A549 (cell line): ENCODE data around the gene SF3A1.

Experiments
- CTCF ChIP-seq: fragments of >200 bp; sonication (Bioruptor Twin); formaldehyde crosslinking; IDR thresholded peaks from 3 replicates; pipeline ENCODE4 v1.5.1; 2016
- ELK1 ChIP-seq: fragments of 150-350 bp; IDR thresholded peaks from 2 replicates; pipeline ENCODE4 v1.6.1; 2014; ENCODE audit warnings: low read depth, mild to moderate bottlenecking, low read length
- JUNB ChIP-seq: fragments of >200 bp; sonication (Bioruptor Twin); formaldehyde crosslinking; IDR thresholded peaks from 2 replicates; pipeline ENCODE4 v1.6.1; 2016
- POLR2A ChIP-seq: IDR thresholded peaks from 2 replicates; pipeline ENCODE4 v1.6.1; 2012; ENCODE audit warnings: mild to moderate bottlenecking, low read length
- RCOR1 ChIP-seq: fragments of 150-350 bp; IDR thresholded peaks from 2 replicates; pipeline ENCODE4 v1.6.1; 2014; ENCODE audit warnings: antibody characterized with exemption, low read length, low read depth
- SREBF2 ChIP-seq: fragments of 450-650 bp; IDR thresholded peaks from 2 replicates; pipeline ENCODE4 v1.6.1; 2014; ENCODE audit warnings: mild to moderate bottlenecking, moderate library complexity

GRCh38 chr22:30297276-30297990, 59.3 kb downstream of the SF3A1 start:
- TF ChIP-seq POLR2A (no peak), SREBF2 (no peak), RCOR1 (no peak), CTCF (no peak), JUNB (no peak), ELK1 (no peak)
